Measurements from ENCODE around the gene INPP5B.
"Not testable (repeated sequence)": the region's sequence is repeated elsewhere in the genome, so short reads cannot be mapped to it uniquely, and the experiment has no call there.

GRCh38 chr1:37964106-37964505 is 17.3 kb upstream of the INPP5B start:
- not testable (repeated sequence) for TF ChIP-seq SP1 (CRISPR knock-in tag; conservative IDR thresholded peaks at IDR 0.05); CTCF (IDR thresholded peaks at IDR 0.05); MAX (CRISPR knock-in tag; IDR thresholded peaks at IDR 0.05); ATF2 (CRISPR knock-in tag; IDR thresholded peaks at IDR 0.05; ENCODE audit: borderline replicate concordance, low read depth); USF1 (CRISPR knock-in tag; IDR thresholded peaks at IDR 0.05); CREM (CRISPR knock-in tag; IDR thresholded peaks at IDR 0.05); ARID4B (CRISPR knock-in tag; IDR thresholded peaks at IDR 0.05; ENCODE audit: borderline replicate concordance); GTF2I (CRISPR knock-in tag; conservative IDR thresholded peaks at IDR 0.05)
